Mammary epithelial cell (primary cell): ENCODE measurements around the gene IGFALS.

Experiments
- CTCF ChIP-seq, 2 donors: IDR thresholded peaks in 1 of 2; conservative IDR thresholded peaks in 1 of 2; 2 replicates each; pipeline ENCODE4 v1.5.1; 2011 to 2012; ENCODE audit warnings: inconsistent platforms in 2 of 2, low read length in 2 of 2, mild to moderate bottlenecking in 2 of 2, control low read depth in 1 of 2, low read depth in 1 of 2; ENCODE audit not compliant: insufficient read depth in 1 of 2; ENCODE audit errors: extremely low read depth in 1 of 2
- EZH2 ChIP-seq: IDR thresholded peaks from 2 replicates; pipeline ENCODE4 v1.6.1; 2012; ENCODE audit warnings: low read length, inconsistent platforms, borderline replicate concordance

GRCh38 chr16:1831186-1832075 is 37.9 kb upstream of the IGFALS start:
- no peak for TF ChIP-seq EZH2
- no peak for TF ChIP-seq CTCF (conservative IDR thresholded peaks at IDR 0.05 in 1 of 2, IDR thresholded peaks at IDR 0.05 in 1 of 2; ENCODE audit: extremely low read depth in 1 of 2, insufficient read depth in 1 of 2, low read depth in 1 of 2, low read length in 2 of 2)
